Tibial artery (tissue), 4 donors: ENCODE measurements around the gene AHI1.

ENCODE experiments used
- DNase-seq, 2 donors: peaks; one replicate each; pipeline ENCODE4 v3.0.0-alpha.2; 2019
- H3K27ac ChIP-seq, 2 donors: fragments of 200-600 bp; sonication (generic) in 1 of 2; 1 replicate in 1 of 2; 2 replicates in 1 of 2; pipeline ENCODE4 v1.5.1; 2018 to 2019; ENCODE audit warnings: mild to moderate bottlenecking in 1 of 2
- H3K27me3 ChIP-seq, 2 donors: fragments of 200-600 bp; sonication (generic) in 1 of 2; one replicate each; pipeline versions ENCODE4 v1.5.1 to v1.6.0; 2016 to 2019
- H3K36me3 ChIP-seq, 3 donors: fragments of 200-600 bp; sonication (generic) in 2 of 3; one replicate each; pipeline ENCODE4 v1.5.1; 2016 to 2019; ENCODE audit warnings: mild to moderate bottlenecking in 2 of 3
- H3K4me1 ChIP-seq, 4 donors: fragments of 200-600 bp; sonication (generic) in 2 of 4; 1 replicate in 3 of 4; 2 replicates in 1 of 4; pipeline ENCODE4 v1.5.1; 2016 to 2019
- H3K4me3 ChIP-seq, 2 donors: fragments of 200-600 bp; sonication (generic) in 1 of 2; 1 replicate in 1 of 2; 2 replicates in 1 of 2; pipeline ENCODE4 v1.5.1; 2018 to 2019; ENCODE audit warnings: mild to moderate bottlenecking in 2 of 2
- H3K9me3 ChIP-seq, 3 donors: fragments of 200-600 bp; sonication (generic) in 1 of 3; one replicate each; pipeline ENCODE4 v1.5.1; 2016 to 2019
- CTCF ChIP-seq, 2 experiments: fragments of 200-600 bp in 1 of 2; fragments of 450-650 bp in 1 of 2; IDR thresholded peaks; one replicate each; pipeline ENCODE4 v1.5.1; 2017 to 2019; ENCODE audit warnings: antibody characterized with exemption in 2 of 2, mild to moderate bottlenecking in 1 of 2, moderate library complexity in 1 of 2
- intact Hi-C: fragments of 100-400 bp; cut with DNase I; formaldehyde crosslinking; loops from one replicate; pipeline ENCODE4 v1.15.0; 2023; ENCODE audit warnings: low total_unique reads

Gene AHI1

DNA sequence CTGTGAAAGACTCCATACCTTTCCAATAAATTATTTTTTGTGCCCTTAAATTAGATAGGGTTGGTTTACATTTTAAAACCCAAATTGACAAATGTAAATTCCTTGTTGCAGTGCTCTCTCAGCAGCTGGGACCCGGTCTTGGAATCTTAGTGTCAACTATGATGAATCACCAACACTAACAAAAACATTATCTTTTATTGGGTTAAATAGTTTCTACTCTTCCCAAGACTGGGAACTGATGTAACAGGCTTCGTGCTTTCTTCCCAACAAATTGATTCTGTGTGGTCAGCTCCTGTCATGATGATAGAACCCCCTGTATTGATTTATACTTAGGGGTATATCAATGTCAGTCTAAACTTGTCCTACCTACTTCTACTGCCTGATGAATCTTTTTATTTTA lies 23.2 kb upstream of the AHI1 start:
- Histone ChIP-seq H3K4me1 (no peaks in the 10 kb centered on the region), H3K27me3 (no peaks in the 10 kb centered on the region), H3K9me3 (no peaks in the 10 kb centered on the region), H3K4me3 (no peak overlapping the region), H3K36me3 (no peaks in the 10 kb centered on the region), H3K27ac (no peak overlapping the region)
- TF ChIP-seq CTCF (IDR thresholded peaks at IDR 0.05) = no peak
- DNase-seq = no peak
- intact Hi-C loops = no loop called here

GRCh38 chr6:135519348-135519747 lies 21.8 kb upstream of the AHI1 start:
- no peak for TF ChIP-seq CTCF (IDR thresholded peaks at IDR 0.05)

DNA sequence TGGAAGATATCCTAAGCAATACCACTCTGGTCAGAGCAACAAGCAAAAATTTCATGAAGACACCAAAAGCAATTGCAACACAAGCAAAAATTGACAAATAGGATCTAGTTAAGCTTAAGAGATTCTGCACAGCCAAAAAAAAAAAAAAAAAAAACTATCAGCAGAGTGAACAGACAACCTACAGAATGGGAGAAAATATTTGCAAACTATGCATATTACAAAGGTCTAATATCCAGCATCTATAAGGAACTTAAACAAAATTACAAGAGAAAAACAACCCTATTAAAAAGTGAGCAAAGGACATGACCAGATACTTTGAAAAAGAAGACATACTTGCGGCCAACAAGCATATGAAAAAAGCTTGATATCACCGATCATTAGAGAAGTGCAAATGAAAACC lies 20.0 kb upstream of the AHI1 start:
- no peak for TF ChIP-seq CTCF (IDR thresholded peaks at IDR 0.05)
- Histone ChIP-seq H3K36me3 (no peaks in the 10 kb centered on the region), H3K9me3 (no peaks in the 10 kb centered on the region), H3K4me1 (no peaks in the 10 kb centered on the region), H3K27ac (no peak overlapping the region), H3K27me3 (no peaks in the 10 kb centered on the region), H3K4me3 (no peak overlapping the region)
- intact Hi-C loops = no loop called here
- DNase-seq = no peak

More at GRCh38 chr6:135519348-135519747, 21.8 kb upstream of the AHI1 start:
- Histone ChIP-seq H3K4me1 (no peaks in the 10 kb centered on the region), H3K36me3 (no peaks in the 10 kb centered on the region), H3K27ac (no peak overlapping the region), H3K4me3 (no peak overlapping the region), H3K9me3 (no peaks in the 10 kb centered on the region), H3K27me3 (no peaks in the 10 kb centered on the region)
- DNase-seq = no peak
- intact Hi-C loops = no loop called here

- Histone ChIP-seq H3K4me1 (no peaks in the 10 kb centered on the region), H3K27me3 (no peaks in the 10 kb centered on the region), H3K36me3 (no peaks in the 10 kb centered on the region), H3K9me3 (no peaks in the 10 kb centered on the region), H3K27ac (no peak overlapping the region), H3K4me3 (no peak overlapping the region)
- intact Hi-C loops = no loop called here
- no peak for TF ChIP-seq CTCF (IDR thresholded peaks at IDR 0.05)
- no peak for DNase-seq
Measured at GRCh38 chr6:135514706-135515105, 17.2 kb upstream of the AHI1 start.

- Histone ChIP-seq H3K36me3 (no peaks in the 10 kb centered on the region), H3K4me3 (no peak overlapping the region), H3K9me3 (no peaks in the 10 kb centered on the region), H3K27ac (no peak overlapping the region), H3K27me3 (no peaks in the 10 kb centered on the region), H3K4me1 (no peaks in the 10 kb centered on the region)
- TF ChIP-seq CTCF (IDR thresholded peaks at IDR 0.05) = peak; percentile 41 to 46
- DNase-seq = no peak
- intact Hi-C loops = loop anchor here (5.0 kb wide), 1 partner anchor 721 kb away; no protein-coding TSS in a partner anchor
Measured at GRCh38 chr6:135506270-135506997, 8.9 kb upstream of the AHI1 start.
